Kidney tubule cell (primary cell): ENCODE measurements around the gene TTBK1.
"Not testable (repeated sequence)": the region's sequence is repeated elsewhere in the genome, so short reads cannot be mapped to it uniquely, and the experiment has no call there.

ENCODE experiments used
- DNase-seq: peaks from one replicate; pipeline ENCODE4 v3.0.0-alpha.2; 2018; ENCODE audit warnings: low spot score

The TTBK1 gene

GRCh38 chr6:43287717-43288679 is 44.7 kb downstream of the TTBK1 start:
- DNase-seq, result no peak

GRCh38 chr6:43290339-43290904 is 47.1 kb downstream of the TTBK1 start:
- no peak for DNase-seq

- DNase-seq, result peak; percentile 31
Observed at GRCh38 chr6:43290905-43291355, 47.6 kb downstream of the TTBK1 start.

GRCh38 chr6:43291708-43292107 is 48.4 kb downstream of the TTBK1 start:
- no peak for DNase-seq

- DNase-seq, result no peak
Observed at GRCh38 chr6:43292341-43292740, 49.1 kb downstream of the TTBK1 start.

- no peak for DNase-seq
Observed at GRCh38 chr6:43292763-43293318, 49.6 kb downstream of the TTBK1 start.

- DNase-seq, result no peak
Observed at GRCh38 chr6:43293698-43294097, 50.4 kb downstream of the TTBK1 start.

GRCh38 chr6:43294536-43294935 is 51.3 kb downstream of the TTBK1 start:
- no peak for DNase-seq

- DNase-seq, result peak; percentile 70
Observed at GRCh38 chr6:43295456-43295855, 52.2 kb downstream of the TTBK1 start.

GRCh38 chr6:43296780-43297497 is 53.7 kb downstream of the TTBK1 start:
- no peak for DNase-seq

- DNase-seq, result no peak
Observed at GRCh38 chr6:43297644-43298564, 54.6 kb downstream of the TTBK1 start, which contains the start of gene SLC22A7. TSS of gene SLC22A7 (plus strand) at chr6:43298260. CDS start at chr6:43298359, 99 bp downstream.

- no peak for DNase-seq
Observed at GRCh38 chr6:43298565-43299337, 55.5 kb downstream of the TTBK1 start.

- no peak for DNase-seq
Observed at GRCh38 chr6:43299338-43300293, 56.3 kb downstream of the TTBK1 start.

- DNase-seq, result no peak
Observed at GRCh38 chr6:43301081-43301870, 58.0 kb downstream of the TTBK1 start.

GRCh38 chr6:43302126-43302525 is 58.8 kb downstream of the TTBK1 start:
- no peak for DNase-seq

GRCh38 chr6:43303006-43303405 is 59.7 kb downstream of the TTBK1 start:
- DNase-seq, result not testable (repeated sequence)

GRCh38 chr6:43303751-43304331 is 60.6 kb downstream of the TTBK1 start:
- no peak for DNase-seq

- DNase-seq, result no peak
Observed at GRCh38 chr6:43304361-43304760, 61.1 kb downstream of the TTBK1 start.
